Activated effector memory CD4-positive, alpha-beta T cell treated with Interleukin-2 at 50 U/mL for 16 hours (primary cell): ENCODE measurements around the gene CAMTA1.

Experiments
- DNase-seq: peaks from one replicate; pipeline ENCODE4 v3.0.0-alpha.2; 2020

The CAMTA1 gene

DNA sequence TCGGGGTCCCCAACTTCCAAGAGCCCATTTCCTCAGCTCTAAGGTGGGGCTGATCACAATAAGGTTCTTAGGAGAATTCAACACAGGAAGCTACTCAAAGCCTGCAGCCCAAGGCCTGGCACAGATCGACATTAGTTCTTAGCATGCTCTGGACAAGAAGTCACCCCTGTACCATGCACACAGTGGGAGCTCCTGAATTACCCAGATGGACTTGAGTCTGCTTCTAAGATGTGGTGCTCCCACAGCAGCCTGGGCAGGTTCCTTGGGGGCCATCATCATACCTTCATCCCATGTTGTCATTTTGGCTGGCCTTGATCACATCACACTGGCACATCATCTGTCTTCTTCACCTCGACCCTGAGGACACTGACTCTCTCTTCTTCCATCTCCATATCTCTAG is 832.6 kb downstream of the CAMTA1 start:
- DNase-seq = no peak

DNA sequence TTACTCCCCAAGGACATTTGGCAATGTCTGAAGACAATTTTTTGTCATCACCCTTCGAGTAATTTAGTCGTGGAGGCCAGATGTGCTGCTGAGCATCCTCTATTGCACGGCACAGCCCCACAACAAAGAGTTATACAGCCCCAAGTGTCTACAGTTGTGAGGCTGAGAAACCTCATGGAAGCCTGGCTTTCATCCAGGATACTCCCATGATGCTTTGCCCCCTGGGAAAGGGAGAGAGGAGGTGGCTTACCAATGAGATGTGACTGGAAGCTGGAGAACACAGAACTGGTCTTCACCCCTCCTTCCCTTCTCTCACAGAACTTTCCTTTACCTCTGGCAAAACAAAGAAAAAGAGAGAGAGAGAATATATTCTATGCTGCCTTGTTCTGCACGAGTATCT is 834.9 kb downstream of the CAMTA1 start:
- no peak for DNase-seq

DNA sequence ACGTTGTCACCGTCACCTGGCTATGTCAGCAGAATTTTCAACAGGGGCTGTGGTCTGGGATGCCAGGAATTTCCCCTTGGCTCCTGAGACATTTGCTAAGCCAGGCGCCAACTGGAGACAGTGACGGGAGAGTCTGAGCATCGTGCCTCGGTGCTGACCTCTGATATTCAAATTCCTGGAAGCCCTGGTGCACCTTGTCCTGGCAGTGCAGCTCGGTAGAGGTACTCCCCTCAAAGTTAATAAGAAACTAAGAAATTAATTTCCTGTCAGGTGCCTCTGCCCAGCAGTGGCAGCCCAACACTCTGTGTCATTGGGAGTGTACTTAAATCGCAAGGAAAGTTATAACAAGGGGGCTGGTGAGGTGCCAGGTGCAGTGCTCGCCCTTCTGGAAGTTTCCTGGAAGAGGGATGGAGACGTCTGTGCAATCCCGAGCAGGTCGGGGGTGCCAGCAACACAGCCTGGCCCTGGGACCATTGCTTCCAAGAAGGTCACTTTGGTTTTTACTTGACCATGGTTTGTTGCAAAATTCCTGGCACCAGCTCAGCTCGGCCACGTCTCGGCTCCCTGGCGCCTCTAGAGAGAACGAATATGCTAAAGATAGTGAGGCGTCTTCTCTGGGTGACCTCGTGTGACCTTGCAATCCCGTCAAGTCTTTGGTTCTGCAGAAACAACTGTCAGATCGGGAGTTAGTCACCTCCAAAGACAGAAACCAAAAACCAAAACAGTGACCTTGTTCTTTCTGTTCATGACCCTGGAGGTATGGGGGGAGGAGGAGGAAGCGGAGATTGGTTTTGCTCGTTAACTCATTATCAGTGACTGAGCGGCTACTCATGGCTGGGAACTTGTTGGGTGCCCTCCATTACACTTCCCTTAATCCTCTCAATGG is 836.3 kb downstream of the CAMTA1 start:
- no peak for DNase-seq

DNA sequence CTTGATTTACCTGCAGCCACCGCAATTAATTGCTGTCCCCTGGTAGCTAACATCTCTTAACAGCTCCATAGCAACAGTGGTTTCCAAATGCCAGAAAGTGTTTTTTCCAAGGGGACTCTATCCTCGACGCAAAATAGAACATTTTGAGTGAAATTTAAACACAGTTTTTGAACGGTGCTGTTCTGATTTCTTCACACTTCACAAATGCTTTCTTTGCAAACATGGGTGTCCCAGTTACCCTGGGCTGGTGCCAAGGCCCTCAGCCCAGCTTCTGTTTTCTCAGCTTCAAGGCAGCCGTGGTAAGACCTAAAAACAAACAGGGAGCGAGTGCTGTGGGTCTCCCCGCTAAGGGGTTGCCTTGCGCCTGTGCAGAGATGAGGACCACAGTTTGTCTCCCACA is 838.6 kb downstream of the CAMTA1 start:
- no peak for DNase-seq

DNA sequence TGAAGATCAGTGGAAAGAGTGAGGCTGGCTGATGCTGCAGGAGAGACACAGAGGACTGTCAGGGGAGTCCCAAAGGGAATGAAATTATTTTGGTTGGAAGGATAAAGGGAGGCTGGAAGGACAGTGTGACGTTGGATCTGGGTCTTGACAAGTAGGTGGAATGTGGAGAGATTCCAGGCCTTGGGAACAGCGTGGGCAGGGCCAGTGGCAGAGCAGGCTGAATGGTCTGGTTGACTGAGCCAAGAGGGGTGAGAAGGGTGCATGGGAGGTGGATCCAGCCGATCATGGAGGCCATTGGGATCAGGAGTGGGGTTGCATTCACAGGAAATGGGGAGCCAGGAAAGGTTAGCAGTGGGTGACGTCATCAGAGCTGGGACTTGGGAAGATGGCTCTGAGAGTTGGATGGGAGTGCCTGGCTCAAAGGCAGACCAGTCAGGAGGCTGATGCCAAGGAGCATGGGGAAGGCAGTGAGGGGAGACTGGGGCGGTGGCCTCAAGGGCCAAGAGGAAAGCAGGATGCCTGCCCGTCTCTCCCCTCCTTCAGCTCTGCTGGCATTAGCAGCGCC is 839.6 kb downstream of the CAMTA1 start:
- DNase-seq = no peak

DNA sequence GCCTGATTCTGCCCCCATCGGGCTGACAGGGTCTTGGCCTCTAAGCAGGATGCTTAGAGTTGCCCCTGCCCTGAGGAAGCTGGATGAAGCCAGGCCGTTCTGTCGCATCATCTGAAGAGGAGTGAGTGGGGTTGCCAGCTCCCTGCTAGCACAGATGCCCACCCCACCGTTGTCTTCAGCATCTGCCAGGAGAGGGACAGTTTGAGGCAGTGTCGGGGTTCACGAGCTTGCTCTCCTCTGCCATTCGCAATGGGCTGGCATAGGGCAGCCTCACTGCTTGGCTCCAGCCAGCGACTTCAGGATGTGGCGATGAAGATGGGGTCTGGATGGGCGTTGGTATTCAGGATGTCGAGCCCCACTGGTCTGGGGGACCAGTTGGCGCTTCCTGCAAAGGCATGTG is 840.1 kb downstream of the CAMTA1 start:
- no peak for DNase-seq

DNA sequence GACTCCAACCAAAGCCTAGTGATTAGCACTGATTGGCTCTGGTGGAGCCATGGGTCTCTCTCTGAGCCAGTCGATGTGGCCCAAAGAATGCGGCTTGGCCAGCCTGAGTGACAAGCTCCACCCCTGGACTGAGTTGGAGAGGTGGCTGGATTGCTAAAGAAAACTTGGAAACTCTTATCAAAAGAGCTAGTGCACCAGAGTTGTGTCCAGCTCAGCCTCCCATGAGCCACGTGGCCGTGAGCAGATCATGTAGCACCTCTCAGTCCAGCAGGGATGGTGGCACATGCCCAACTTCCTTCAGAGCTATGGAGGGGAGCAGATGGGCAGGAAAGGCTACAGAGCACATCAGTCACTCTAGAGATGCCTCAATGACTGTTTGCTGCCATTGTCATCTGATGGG is 843.0 kb downstream of the CAMTA1 start:
- DNase-seq = no peak

DNA sequence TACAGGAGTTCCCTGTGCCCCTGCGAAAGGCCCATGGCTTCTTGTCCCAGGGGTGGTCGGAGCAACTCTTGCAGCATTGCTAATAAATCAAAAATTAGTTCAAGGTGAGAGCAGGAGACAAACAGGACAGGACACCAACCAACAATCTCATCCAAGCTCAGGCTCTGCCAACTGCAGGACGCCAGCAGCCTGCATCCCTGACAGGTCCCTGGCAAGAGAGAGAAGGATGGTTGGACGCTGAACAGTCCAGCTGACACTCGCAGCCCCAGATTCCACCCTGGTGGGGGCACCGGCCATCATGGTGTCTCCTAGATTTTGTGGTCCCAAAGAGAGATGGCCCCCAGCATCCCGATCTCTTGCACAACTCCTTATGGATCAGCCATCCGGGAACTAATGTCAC is 843.8 kb downstream of the CAMTA1 start:
- DNase-seq = no peak

DNA sequence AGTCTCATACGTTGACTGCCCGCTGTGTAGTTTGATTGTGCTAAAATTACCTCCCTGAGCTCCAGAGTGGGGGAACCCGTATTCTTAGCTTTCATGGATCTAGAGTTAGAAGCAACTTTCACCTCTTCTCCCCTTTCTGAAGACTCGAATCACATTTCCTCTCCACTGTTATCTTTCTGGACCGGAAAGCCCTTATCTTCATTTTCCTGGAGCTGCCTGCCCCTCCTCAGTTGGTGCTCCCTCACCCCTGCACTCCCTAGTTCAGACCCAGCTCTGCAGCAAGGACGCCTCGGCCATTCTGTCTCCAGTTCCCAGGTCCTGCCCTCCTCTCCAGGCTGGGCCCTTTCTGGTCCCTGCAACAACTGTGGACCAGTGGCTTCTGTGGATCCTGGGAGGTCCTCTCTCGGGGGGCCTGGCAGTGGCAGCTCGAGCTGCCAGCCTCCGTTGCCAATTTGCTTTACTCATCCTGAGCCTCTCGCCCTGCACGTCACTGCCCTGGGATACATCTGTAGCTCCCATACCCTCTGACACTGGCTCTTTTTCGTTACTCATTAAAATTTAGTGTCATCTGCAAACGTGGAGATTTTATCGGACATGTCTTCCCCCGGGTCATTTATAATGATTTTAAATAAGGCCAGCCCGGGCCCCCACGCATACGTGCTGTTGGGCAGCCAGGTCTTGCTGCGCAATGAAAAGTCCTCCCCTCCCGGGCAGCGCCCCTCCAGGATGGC is 844.4 kb downstream of the CAMTA1 start:
- DNase-seq = no peak

DNA sequence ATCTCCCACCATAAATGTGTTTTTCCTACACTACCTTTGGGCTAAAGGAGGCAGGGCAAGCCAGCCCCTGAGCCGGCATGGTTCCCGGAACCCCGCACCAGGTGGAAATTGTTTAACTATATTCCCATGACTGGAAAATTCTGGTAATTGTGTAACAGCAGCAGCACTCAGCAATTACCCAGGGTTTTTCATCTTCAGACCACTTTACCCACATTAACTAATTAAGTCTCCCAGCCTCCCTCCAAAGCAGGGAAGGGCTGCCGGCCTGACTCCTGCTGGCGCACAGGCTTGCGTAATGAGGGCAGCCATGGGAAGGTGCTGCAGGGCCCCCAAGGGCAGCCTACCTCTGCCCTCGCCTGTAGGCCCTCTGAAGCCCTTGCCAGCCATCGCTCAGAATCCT is 845.1 kb downstream of the CAMTA1 start:
- DNase-seq = no peak

DNA sequence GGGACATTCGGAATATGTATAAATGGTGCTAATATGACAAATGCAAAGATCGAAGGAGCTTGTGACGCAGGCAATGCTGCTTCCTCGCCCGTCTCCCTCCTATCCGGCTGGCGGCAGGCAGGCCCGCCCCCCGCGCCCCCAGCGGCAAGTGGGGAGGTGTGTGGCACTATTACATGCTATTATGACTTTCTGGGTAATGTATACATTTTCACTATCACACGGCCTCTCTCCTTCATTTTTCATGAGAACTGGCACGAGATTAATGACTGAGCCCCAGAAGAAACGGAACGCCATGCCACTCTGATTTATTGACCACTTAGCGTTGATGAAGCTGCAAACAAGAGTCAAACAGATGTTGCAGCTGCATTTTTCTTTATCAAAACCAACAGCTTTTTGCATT is 846.9 kb downstream of the CAMTA1 start:
- DNase-seq = no peak

DNA sequence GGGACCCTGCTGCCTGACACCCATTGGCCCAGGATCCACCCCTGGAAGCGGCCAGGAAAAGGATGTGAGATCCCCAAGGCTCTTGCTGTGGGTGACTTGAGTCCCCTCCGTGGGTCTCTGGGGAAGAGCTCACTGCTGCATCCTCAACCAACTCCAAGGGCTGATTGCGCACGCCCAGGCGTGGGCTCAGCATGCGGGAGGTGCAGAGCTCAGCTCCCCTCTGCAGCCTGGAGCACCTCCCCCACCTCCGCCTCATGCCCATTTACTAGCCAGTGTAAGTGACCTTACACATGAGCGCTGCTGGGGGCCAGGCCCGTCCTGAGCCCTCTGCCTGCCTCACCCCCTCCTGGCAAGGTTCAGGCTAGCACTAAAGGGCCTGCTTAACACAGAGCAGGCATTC is 847.4 kb downstream of the CAMTA1 start:
- no peak for DNase-seq

DNA sequence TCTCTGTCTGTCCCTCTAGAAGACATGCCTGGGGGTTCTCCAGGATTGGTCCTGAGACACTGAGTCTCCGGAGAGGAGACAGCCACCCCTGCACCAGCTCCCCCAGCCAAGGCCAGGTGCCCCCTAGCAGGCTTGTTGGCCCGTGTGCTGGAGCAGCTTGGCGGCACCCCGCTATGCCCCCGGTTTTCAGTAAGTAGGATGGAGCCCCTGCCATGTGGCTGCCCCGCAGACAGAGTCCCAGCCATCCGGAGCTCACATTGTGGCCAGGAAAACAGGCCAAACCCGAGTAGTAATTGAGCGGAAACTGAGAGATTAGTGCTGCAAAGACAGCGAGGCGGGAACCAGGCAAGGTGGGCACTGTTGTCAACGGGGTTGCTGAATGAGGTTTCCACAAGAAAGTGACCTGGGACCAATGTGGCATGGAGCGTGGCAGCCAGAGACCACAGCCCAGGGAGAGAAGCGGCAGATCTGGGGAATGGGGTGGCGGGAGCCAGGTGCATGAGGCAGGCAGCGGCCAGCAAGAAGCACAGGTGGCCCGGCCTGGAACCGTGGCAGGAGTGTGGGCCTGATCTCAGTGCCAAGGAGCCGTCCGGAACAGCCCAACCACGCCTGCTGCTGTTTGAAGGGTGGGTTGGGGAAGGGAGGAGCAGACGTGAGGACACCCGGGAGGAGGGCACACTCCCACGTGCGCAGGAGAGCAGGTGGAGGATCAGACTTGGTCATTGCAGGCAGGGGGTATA is 848.4 kb downstream of the CAMTA1 start:
- no peak for DNase-seq

DNA sequence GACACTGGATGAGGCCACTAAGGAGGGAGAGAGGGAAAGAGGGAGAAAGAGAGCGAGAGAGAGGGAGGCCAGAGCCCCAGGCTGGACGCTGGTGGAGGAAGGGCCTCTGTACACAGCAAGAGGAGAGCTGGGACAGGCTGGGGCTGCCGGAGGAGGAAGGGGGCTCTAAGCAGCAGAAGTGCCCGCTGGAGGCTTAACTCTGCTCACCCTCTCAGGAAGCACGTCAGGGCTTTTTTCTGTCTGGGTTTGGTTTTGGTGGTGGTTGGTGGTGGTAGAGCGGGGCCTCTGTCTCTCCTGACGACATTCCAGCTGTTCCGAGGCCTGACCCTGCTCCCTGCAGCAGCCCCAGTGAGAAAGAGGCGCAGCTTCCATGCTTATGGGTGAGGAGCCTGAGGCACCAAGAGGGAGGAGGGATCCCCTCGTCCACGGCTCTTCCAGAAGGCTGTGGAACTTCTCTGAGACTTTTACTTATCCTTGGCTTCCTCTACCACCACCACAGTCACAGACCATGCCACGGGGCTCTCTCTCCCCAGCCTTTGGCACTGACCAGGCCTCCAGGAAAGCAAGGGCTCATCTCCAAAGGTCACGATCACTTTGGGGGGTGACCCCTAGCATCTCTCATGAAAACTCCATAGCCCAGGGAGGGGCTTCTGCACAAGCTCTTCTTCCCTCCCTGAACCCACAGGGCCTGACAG is 849.4 kb downstream of the CAMTA1 start:
- no peak for DNase-seq

DNA sequence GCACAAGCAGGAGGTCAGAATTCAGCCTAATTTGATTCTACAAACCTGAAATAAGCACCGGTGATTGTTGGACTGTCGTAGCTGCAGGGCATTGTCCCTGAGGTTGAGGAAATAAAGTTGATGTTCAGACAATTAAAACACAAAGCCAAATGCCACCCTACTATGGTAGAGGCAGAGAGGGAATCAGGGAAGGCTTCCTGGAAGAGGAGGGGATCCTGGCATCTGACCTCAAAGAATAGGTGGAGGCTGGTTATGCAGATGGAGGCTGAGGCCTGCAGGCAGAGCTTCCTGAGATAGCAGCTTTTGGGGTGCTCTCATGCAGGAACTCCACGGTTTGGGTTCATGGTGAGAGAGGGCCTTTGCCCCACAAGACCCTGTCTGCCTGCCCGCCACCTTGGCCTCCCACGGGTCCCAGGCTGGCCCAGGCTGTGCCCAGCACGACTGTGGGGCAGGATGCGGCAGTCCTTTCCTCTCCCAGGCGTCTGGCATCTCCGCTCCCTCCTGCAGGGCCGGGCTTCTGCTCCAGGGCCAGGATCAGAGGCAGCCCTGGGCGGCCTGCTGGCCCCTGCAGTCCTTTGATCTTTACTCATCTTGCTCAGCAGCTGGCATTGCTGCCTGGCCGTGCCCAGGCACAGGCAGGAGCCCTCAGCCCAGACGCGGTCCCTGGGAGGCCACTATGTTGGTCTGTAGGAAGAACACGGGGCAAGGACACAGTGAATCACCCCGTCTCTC is 851.7 kb downstream of the CAMTA1 start:
- no peak for DNase-seq

DNA sequence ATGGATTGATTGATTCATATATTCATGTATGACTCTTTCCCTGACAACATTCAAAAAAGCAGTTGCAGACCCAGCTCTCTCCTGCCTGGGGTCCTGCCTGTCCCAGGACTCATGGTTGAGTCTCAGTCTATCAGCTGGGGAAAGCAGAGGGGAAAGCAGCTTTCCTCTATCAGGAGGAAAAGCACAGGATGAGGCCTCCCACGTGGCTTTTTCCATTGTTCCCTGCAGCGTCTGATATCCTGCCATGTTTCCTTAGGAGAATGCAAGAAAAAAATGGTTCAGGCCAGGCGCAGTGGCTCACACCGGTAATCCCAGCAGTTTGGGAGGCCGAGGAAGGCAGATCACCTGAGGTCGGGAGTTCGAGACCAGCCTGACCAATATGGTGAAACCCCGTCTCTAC is 852.8 kb downstream of the CAMTA1 start:
- DNase-seq = no peak

DNA sequence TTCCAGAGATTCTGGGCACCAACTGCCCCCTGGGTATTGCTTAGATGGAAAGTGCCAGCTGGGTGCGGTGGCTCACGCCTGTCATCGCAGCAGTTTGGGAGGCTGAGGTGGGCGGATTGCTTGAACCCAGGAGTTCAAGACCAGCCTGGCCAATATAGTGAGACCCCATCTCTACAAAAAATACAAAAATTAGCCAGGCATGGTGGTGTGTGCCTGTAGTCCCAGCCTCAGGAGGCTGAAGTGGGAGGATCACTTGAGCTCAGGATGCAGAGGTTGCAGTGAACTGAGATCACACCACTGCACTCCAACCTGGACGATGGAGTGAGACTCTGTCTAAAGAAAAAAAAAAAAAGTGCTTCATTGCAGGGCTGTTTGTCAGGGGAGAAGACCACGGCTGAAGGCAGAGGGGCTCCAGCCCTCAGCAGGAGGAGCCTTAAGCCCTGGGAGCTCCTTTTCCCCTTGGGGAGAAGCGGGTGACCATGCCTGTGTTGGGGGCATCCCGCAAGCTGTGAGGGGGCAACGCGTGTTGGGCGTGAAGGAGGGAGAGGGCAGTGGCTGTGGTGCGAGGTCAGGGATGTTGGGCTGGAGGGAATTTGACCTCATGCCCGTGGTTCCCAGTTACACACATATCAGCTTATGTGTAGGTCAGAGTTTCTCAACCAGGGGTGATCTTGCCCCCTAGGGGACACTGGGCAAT is 854.3 kb downstream of the CAMTA1 start:
- DNase-seq = no peak

DNA sequence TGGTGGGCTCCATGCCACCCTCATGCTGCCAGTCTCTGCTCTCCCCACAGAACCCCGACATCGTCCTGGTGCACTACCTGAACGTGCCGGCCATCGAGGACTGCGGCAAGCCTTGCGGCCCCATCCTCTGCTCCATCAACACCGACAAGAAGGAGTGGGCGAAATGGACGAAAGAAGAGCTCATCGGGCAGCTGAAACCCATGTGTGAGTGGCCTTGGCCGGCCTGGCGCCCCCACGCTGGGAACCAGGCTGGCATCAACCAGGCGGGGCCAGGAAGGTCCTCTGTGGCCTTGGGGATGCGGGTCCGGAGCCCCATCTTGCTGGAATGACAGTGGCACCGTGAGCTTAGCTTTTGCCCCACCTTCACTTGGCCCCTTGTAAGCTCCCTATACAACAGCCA is 855.1 kb downstream of the CAMTA1 start:
- no peak for DNase-seq

DNA sequence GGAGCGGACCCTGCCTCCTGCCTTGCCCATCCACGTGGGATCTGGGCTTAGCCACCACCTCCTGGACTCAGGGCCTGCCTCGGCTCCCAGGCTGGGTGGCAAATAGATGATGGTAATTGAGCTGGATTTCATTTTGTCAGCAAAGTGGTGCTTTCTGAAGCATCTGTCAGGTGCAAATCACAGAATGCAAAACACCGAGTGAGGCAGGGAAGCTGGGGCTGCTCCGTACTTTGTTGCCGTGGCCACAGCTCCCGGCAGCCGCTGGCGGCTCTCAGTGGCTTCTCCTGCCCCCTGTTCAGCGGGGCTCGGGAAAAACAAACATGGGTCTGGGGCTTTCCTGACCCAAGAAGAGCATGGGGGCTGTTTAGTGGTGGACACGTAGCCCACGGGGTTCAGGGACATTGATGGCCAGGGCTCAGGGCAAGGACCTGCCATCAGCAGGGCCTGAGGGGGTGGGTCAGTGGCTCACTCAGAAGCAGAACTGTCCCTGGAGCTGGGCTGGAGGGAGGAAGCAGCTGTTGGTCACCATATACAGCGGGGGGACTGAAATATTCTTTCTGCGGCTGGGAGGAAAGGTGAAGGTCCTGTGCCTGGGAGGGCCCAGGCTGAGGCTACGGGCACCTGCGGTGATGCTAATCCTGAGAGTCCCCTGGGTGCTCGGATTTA is 855.8 kb downstream of the CAMTA1 start:
- DNase-seq = no peak

DNA sequence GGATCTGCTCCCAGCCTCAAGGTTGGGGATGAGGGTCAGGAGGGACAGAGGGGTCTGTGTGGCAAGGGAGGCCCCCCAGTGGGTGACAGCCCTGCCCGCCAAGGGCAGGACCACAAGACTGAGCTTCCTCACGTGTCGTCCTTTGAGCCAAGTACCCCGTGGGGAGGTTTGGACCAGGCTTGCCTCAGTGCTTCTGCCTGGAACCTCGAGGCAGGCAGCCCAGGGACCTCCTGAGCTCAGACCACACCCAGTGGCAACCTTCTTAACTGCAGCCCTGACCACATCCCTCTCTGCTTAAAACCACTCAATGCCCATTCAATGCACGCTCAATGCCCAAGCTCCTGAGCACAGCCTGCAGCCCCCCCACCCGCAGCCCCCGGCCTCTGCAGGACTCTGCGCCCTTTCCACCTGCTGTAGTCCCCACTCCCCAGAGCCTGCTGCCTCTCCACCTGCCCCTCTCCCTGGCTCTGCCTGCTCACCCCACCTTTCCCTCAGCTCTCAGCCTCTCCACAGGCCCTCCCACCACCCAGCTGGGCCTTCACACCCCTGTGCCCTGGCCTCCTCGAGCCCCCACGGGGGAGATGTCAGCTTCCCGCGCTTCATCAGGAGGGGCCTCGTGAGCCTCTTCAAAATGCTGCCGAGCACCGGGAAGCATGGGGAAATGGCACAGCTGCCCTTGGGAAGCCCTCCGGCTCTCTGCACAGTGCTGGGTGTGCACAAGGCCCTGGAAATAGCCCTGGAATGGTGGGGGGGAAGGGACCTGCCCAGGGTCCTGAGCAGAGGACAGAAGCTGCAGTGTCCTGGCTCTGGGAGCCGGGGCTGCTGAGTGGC is 856.5 kb downstream of the CAMTA1 start:
- no peak for DNase-seq
